Thyroid gland (tissue), 4 donors: ENCODE data around the gene LTV1. TPM values are rescaled to one million over a fixed set of nuclear protein-coding genes. Genes with fewer than 3 reads are reported as not detected.

Source experiments
- DNase-seq, 2 donors: peaks; one replicate each; pipeline ENCODE4 v3.0.0-alpha.2; 2019
- H3K27ac ChIP-seq, 3 donors: fragments of 200-600 bp; sonication (generic); 1 replicate in 2 of 3; 2 replicates in 1 of 3; pipeline ENCODE4 v1.5.1; 2016 to 2019; ENCODE audit warnings: mild to moderate bottlenecking in 1 of 3, moderate library complexity in 1 of 3
- H3K27me3 ChIP-seq: fragments of 200-600 bp; sonication (generic); one replicate; pipeline ENCODE4 v1.5.1; 2019
- H3K36me3 ChIP-seq, 2 donors: fragments of 200-600 bp; sonication (generic); one replicate each; pipeline ENCODE4 v1.5.1; 2016 to 2019
- H3K4me1 ChIP-seq, 2 donors: fragments of 200-600 bp; sonication (generic); one replicate each; pipeline ENCODE4 v1.5.1; 2017 to 2019
- H3K4me3 ChIP-seq, 3 donors: fragments of 200-600 bp; sonication (generic); replicated peaks in 1 of 3; 1 replicate in 2 of 3; 2 replicates in 1 of 3; pipeline ENCODE4 v1.5.1; 2016; ENCODE audit warnings: mild to moderate bottlenecking in 1 of 3
- H3K9me3 ChIP-seq: fragments of 200-600 bp; sonication (generic); one replicate; pipeline ENCODE4 v1.5.1; 2017
- POLR2A ChIP-seq, 2 donors: fragments of 450-650 bp; IDR thresholded peaks; one replicate each; pipeline ENCODE4 v1.6.1; 2017; ENCODE audit warnings: antibody characterized with exemption in 2 of 2, mild to moderate bottlenecking in 2 of 2, moderate library complexity in 1 of 2
- WGBS, 2 donors: methylation state at CpG; one replicate each; pipeline ENCODE4 v1.1.5; 2017; 5-methylcytosine and 5-hydroxymethylcytosine counted together
- intact Hi-C: fragments of 100-400 bp; cut with DNase I; formaldehyde crosslinking; loops from one replicate; pipeline ENCODE4 v1.15.1; 2023
- total RNA-seq, 4 donors: library from RNA; depleted of rRNA; stranded (reverse); fragments of >200 nt; gene quantifications; one replicate each; pipeline ENCODE4 v1.2.3, GENCODE V29; 2016
- TF ChIP-seq, protein P1 (sequence below), 6 experiments: fragments of 200-600 bp in 3 of 6; fragments of 450-650 bp in 3 of 6; sonication (generic) in 3 of 6; IDR thresholded peaks; one replicate each; pipeline ENCODE4 v1.5.1; 2016 to 2019; ENCODE audit warnings: antibody characterized with exemption in 6 of 6, mild to moderate bottlenecking in 2 of 6, inconsistent platforms in 1 of 6, moderate library complexity in 1 of 6

LTV1 gene
- total RNA-seq, 4 donors from 2014 or later = 10.8 to 15.7 (median 13.6) TPM

- TF ChIP-seq, protein P1, sequence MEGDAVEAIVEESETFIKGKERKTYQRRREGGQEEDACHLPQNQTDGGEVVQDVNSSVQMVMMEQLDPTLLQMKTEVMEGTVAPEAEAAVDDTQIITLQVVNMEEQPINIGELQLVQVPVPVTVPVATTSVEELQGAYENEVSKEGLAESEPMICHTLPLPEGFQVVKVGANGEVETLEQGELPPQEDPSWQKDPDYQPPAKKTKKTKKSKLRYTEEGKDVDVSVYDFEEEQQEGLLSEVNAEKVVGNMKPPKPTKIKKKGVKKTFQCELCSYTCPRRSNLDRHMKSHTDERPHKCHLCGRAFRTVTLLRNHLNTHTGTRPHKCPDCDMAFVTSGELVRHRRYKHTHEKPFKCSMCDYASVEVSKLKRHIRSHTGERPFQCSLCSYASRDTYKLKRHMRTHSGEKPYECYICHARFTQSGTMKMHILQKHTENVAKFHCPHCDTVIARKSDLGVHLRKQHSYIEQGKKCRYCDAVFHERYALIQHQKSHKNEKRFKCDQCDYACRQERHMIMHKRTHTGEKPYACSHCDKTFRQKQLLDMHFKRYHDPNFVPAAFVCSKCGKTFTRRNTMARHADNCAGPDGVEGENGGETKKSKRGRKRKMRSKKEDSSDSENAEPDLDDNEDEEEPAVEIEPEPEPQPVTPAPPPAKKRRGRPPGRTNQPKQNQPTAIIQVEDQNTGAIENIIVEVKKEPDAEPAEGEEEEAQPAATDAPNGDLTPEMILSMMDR (IDR thresholded peaks at IDR 0.05) = no peak
- no peak for TF ChIP-seq POLR2A (IDR thresholded peaks at IDR 0.05)
- Histone ChIP-seq H3K4me1 (no peaks in the 10 kb centered on the region), H3K27me3 (no peaks in the 10 kb centered on the region), H3K4me3 (no peak overlapping the region), H3K9me3 (no peaks in the 10 kb centered on the region), H3K27ac (no peak overlapping the region), H3K36me3 (peaks cover 0 to 4% of the 10 kb centered on the region in 2 donors)
- no peak for DNase-seq
- intact Hi-C loops = no loop called here
- 90 to 91% methylated on average over 2 of the region's 2 CpGs for WGBS, 2 donors
These were observed 31.5 kb upstream of the LTV1 start for GRCh38 chr6:143811501-143812157.

DNA sequence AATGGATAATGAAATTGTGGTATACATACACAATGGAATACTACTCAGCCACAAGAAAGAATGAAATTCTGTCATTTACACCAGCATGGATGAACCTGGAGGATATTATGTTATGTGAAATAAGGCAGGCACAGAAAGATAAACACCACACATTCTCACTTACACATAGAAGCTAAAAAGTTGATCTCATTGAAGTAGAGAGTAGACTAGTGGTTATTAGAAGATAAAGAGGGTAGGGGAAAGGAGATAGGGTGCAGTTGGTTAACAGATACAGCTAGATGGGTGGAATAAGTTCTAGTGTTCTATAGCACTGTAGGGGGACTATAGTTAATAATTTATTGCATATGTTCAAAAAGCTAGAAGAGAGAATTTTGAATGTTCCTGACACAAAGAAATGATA lies 25.5 kb upstream of the LTV1 start:
- Histone ChIP-seq H3K4me1 (peaks cover 4 to 5% of the 10 kb centered on the region in 2 donors), H3K36me3 (no peaks in the 10 kb centered on the region), H3K27me3 (no peaks in the 10 kb centered on the region), H3K9me3 (no peaks in the 10 kb centered on the region), H3K4me3 (no peak overlapping the region), H3K27ac (no peak overlapping the region)
- intact Hi-C loops = no loop called here
- TF ChIP-seq, protein P1 (IDR thresholded peaks at IDR 0.05) = no peak
- no peak for TF ChIP-seq POLR2A (IDR thresholded peaks at IDR 0.05)
- no peak for DNase-seq

DNA sequence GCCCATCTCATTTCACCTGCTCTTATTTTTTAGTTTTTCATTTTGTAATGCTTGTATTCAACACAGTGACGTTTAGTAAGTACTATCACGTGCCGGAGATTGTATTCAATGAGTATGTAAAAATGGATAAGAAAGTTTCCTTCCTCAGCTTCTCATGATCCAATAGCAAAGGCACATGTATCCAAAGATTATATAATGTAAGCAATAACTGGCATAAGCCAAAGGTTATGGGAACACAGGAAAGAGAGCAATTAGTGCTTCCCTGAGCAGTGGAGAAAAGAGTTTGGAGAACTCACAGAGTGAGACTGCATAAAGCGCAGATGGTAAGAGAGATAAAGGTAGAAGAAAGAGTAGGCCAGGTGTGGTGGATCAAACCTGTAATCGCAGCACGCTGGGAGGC lies 21.8 kb upstream of the LTV1 start:
- Histone ChIP-seq H3K27me3 (no peaks in the 10 kb centered on the region), H3K4me1 (peaks cover 9% of the 10 kb centered on the region in 2 donors), H3K27ac (no peak overlapping the region), H3K36me3 (no peaks in the 10 kb centered on the region), H3K9me3 (no peaks in the 10 kb centered on the region), H3K4me3 (no peak overlapping the region)
- 89 to 92% methylated on average over 6 of the region's 6 CpGs for WGBS, 2 donors
- intact Hi-C loops = no loop called here
- DNase-seq = no peak
- TF ChIP-seq POLR2A (IDR thresholded peaks at IDR 0.05) = no peak
- TF ChIP-seq, protein P1 (IDR thresholded peaks at IDR 0.05) = no peak

GRCh38 chr6:143822584-143823024 lies 20.5 kb upstream of the LTV1 start:
- Histone ChIP-seq H3K27me3 (no peaks in the 10 kb centered on the region), H3K4me3 (no peak overlapping the region), H3K36me3 (no peaks in the 10 kb centered on the region), H3K27ac (peak overlapping the region in 2 of 3 donors; percentile 21 to 25), H3K4me1 (peaks cover 9% of the 10 kb centered on the region in 2 donors), H3K9me3 (no peaks in the 10 kb centered on the region)
- TF ChIP-seq, protein P1 (IDR thresholded peaks at IDR 0.05) = no peak
- TF ChIP-seq POLR2A (IDR thresholded peaks at IDR 0.05) = no peak
- 35 to 41% methylated on average over 3 of the region's 3 CpGs for WGBS, 2 donors
- intact Hi-C loops = no loop called here
- DNase-seq = peak; percentile 14 to 58

- DNase-seq = no peak
- intact Hi-C loops = no loop called here
- H3K27me3 ChIP-seq = no peaks in the 10 kb centered on the region
- whole genome bisulfite sequencing, 2 donors = 85% methylated on average over 6 of the region's 6 CpGs
- H3K9me3 ChIP-seq = no peaks in the 10 kb centered on the region
- no peak overlapping the region for H3K27ac ChIP-seq
- no peak overlapping the region for H3K4me3 ChIP-seq
- TF ChIP-seq, protein P1 (IDR thresholded peaks at IDR 0.05) = no peak
- TF ChIP-seq POLR2A (IDR thresholded peaks at IDR 0.05) = no peak
- H3K36me3 ChIP-seq = no peaks in the 10 kb centered on the region
- peaks cover 9% of the 10 kb centered on the region in 2 donors for H3K4me1 ChIP-seq
These were observed 19.6 kb upstream of the LTV1 start for GRCh38 chr6:143823548-143823947.
